HG03521 (cell line): ENCODE data around the gene SEC22A.

ENCODE experiments used
- ATAC-seq: cut with Tn5 transposase; IDR thresholded peaks from one replicate; pipeline ENCODE4 v1.9.1; 2021; ENCODE audit warnings: mild to moderate bottlenecking, moderate library complexity; ENCODE audit not compliant: unreplicated experiment

SEC22A gene, protein sequence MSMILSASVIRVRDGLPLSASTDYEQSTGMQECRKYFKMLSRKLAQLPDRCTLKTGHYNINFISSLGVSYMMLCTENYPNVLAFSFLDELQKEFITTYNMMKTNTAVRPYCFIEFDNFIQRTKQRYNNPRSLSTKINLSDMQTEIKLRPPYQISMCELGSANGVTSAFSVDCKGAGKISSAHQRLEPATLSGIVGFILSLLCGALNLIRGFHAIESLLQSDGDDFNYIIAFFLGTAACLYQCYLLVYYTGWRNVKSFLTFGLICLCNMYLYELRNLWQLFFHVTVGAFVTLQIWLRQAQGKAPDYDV

DNA sequence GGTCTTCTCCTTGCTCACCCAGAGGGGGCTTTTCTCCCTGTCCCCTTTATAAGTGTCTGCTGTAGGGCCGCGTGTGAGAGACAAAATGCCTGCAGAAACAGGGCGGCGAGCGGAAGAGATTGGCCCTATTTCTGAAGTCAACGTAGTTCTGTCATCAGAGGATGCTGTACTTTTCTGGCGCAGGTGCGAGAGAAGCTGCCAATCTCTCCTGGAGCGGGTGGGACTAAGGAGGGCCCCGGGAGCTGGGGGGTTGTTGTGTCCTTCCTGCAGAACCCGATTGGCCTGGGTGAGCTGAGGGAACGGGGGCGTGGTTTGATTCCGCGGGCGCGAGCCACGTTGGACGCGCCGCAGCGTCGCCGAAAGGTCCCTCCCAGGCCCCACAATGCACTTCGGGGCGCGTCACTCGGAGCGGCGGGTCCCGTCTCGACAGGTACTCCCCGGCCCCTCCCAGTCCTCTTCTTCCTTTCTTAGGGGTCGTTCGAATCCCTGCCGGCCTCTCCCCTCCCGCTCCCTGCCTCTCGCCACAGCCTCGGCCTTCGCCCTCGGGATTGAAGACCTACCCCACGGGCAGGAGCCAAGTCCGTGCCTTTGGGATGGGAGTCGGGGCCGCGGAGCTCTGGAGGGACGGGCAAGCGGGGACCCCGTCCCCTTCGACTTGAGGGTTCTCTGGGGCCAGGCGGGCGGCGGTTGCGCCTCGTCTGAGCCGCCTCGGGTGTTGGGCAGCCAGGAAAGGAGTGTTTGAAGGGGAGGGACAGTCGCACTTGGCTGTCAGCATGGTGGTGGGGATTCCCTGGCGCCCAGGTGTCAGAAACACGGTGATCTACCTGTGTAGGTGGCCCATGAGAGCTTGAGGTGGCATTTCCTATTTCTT is at the start of gene SEC22A:
TSS of gene SEC22A (plus strand) at position 387 of the 871 bp plus-strand sequence. CDS start 7,275 bp downstream, outside the sequence.
- peak; percentile 97 for ATAC-seq

DNA sequence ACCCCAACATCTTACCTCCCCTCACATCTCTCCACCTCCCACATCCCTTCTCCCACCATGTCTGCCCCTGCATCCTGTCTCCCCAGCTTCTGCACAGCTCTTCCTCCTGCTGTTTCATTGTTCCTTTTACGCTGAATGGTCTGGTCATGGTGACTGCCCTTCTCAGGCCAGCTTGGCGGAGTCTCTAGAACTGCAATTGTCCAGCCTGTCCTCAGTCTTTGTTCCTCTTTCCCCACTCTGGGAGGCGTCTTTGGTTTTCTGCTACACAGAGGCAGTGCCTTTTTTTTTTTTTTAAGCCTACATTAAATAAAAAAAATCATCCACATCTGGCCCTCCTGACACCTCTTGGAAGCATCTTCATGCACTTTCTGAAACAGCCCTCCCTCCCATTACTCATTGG is 49.1 kb upstream of the SEC22A start:
- ATAC-seq: no peak

- ATAC-seq: no peak
These were observed 48.4 kb upstream of the SEC22A start for GRCh38 chr3:123153125-123154019.

DNA sequence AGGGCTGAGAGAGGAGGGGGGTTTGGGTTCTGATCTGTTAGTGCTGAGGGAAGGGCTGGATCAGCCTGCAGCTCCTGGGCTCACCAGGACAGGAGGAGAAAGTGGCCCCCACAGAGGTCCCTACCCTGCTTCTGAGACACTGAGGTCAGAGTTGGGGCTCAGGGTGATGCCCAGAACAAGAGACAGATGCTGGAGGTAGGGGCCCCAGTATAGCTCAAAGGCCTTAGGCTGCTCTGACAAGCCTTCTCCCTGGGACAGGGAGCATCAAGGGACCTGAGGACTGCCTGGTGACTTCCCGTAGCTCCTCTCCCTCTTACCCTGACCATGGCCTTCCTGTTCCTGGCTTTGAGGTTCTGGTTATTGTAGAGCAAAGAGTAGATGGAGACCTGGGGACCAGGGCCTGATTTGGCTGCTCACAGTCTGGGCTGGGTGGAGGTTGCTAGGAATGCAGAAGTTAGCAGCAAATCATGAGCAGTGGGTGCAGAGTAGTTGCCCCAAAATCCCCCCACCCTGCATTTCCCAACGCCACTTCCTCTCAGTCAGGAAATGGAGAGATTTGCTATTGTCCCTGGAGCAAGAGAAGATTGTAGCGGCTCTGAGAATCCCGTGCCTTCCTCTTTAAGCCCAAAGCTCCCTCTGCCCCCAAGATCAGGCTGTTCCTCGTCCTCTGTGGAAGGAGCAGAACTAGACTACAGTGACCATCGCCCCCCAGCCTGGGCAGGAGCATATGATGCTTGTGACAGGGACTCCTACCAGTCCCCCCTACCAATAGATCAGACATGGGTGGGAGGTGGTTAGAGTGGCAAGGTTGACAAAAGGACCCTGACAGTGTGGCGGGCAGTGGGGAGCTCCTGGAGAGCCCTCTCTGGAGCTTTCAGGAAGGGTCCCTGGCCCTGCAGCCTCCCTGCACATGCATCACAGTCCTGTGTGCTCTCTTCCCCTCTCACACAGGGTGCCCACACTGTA is 47.4 kb upstream of the SEC22A start:
- ATAC-seq: no peak

- ATAC-seq: no peak
These were observed 46.2 kb upstream of the SEC22A start for GRCh38 chr3:123155471-123156011.

DNA sequence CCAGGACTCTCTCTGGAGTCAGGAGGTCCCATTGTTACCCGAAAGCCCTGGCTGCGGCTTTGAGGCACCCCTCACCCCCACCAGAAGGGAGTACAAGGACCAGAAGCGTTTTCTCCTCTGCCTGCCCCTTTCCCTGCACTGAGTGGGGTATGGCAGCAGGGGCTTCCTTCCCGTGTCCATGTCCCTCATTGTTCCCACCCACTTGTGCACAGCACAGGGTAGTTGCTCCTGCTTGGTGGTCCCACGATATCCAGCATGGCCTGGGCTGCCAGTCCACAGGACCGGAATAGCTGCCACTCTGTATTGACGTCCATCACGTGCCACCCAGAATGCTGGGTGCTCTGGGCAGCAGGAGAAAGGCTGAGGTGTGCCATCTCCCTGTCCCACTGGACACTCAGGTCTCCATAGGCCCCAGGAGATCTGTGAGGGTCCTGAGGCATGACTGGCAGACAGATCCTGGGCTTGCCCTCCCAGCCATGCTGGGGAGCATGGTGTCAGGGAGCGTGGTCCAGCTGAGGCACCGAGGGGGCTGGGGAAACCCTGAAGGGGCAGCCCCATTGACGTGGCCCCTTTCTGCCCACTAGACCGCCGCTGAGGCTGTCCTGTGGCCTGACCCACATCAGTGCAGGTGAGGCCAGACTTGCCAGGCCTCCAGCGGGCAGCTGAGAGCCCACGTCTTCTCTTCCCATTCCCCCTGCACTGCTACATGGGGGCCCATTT is 45.3 kb upstream of the SEC22A start:
- ATAC-seq: no peak

DNA sequence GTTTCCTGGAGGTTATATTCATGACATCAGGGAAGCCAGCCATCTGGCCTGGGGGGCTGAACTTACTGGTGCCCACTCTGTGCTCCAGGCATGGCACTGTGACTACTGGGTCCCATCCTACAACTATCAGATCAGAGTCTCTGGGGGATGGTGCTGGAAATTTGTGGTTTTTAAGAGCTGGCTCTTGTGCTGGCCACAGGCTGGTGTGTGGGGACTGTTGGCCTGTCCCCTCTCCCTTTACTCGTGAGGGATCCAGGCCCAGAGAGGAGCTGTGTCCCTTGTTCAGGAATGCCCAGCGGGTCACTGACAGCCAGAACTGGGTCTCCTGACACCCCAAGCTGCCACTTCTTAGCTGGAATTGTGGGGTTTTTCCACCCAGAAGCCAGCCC is 44.5 kb upstream of the SEC22A start:
- ATAC-seq: no peak

GRCh38 chr3:123157598-123158287 is 44.0 kb upstream of the SEC22A start:
- no peak for ATAC-seq

DNA sequence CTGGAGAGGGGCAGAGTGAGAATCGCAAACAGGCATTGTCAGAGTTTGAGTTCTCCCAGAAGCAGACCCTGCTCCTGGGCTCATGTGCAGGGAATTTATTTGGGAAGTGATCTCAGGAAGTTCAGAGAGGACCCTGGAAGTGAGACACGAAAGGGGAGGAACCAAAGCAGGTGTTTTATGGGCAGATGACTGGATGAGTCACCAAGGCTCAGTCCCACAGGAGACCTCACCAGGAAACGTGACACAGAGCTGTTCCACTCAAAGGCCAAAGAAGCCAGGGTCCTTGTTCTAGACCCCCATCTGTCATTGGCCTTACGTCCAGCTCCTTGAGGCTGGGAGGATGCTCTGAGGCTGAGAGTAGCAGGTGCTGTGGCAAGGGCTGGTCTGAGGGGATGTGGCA is 43.4 kb upstream of the SEC22A start:
- ATAC-seq: no peak

DNA sequence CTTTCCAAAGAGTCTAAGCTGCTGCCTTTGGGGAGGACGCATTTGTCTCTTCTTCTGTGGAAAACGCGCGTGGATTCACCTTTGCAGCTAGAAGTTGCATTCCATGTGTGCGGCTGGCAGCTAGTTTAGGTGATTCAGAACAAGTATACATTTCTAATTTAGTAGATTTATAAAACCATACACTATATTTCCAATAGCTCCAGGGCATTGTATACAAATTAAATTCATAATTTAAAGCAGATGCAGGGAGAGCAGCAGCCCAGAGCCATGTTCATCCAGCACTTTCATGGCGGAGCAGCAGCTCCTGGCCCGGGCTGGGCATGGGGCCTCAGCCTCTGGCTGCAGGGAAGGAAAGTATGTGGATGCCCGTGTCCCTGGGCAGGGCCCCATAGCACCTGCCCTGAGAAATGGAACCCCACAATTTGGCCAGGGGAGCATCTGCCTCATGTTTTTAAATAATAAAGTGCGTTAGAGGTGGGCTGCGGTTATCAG is 42.8 kb upstream of the SEC22A start:
- no peak for ATAC-seq

DNA sequence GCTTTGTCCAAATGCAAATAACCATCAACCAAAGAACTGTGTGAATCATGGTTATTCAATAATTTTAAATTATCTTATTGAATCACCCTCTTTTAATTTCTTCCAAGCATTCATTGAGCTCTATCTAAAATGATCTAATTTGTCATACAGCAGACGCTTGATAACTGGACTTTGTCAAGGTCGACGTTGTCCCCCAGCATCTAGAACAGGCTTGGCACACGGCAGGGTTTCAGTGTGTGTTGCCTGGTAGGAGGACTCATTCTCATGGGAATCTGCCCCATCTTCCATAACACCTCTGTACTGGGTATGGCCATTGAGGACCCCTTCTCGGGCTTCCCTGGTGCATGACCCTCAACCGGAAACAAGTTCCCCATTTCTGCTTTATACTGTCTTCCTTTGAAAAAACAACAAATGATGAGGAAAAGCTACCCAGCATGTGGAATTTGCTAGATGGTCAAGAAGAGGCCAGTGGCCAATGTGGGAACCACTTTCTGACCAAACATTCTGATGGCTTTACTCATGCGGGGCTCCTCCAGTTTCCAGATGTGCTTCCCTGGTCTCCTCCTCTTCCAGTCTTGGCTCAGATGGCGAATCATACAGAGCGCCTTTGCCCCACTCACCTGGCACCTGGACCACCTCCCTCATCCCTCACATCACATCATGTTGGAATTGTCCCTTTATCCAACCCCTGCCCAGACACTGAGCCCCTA is 41.7 kb upstream of the SEC22A start:
- ATAC-seq: no peak

- no peak for ATAC-seq
These were observed 40.6 kb upstream of the SEC22A start for GRCh38 chr3:123161167-123161566.

DNA sequence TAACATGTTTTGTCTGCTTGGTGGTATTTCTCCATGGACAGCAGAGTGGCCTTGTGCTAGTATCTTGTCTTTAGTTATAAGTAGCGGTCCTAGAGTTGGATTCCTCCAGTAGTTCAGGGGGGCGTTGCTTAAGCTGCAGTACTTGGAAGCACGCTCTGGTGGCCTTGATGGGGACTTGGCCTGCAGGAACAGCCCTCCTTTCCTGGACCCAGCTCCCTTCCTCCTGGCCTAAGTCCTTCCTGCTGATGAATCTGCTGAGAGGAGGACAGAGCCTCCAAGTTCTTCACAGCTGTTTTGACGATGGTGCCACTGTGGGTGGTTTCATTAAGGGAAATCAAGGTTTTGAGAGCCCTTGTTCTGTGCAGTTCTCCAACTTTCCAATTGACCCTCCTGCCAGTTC is 38.6 kb upstream of the SEC22A start:
- ATAC-seq: no peak

- no peak for ATAC-seq
These were observed 36.6 kb upstream of the SEC22A start for GRCh38 chr3:123165163-123165562.

- no peak for ATAC-seq
These were observed 34.1 kb upstream of the SEC22A start for GRCh38 chr3:123167686-123168085.

DNA sequence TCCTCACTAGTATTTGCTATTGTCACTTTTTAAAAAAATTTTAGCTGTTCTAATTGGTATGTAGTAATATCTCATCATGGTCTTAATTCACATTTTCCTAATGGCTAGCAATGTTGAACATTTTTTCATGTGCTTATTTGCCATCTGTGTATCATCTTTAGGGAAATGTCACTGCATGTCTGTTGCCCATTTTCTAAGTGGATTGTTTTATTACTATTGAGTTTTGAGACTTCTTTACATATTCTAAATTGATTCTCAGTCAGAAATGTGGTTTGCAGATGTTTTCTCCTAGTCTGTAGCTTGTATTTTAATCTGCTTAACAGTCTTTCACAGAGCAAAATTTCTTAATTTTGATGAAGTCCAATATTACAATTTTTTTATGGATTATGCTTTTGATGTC is 33.6 kb upstream of the SEC22A start:
- ATAC-seq: no peak

DNA sequence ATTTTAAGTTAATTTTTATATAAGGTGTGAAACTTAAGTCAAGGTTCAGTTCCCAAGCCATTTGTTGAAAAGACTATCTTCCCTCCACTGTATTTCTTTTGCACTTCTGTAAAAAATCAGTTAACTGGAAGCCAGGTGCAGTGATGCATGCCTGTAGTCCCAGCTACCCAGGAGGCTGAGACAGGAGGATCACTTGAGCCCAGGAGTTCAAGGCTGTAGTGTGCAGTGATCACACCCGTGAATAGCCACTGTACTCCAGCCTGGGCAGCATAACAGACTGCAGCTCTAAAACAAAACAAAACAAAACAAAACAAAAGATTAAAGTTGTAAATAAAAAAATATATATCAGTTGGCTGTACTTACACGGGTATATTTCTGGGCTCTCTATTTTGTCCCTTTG is 33.1 kb upstream of the SEC22A start:
- ATAC-seq: no peak

DNA sequence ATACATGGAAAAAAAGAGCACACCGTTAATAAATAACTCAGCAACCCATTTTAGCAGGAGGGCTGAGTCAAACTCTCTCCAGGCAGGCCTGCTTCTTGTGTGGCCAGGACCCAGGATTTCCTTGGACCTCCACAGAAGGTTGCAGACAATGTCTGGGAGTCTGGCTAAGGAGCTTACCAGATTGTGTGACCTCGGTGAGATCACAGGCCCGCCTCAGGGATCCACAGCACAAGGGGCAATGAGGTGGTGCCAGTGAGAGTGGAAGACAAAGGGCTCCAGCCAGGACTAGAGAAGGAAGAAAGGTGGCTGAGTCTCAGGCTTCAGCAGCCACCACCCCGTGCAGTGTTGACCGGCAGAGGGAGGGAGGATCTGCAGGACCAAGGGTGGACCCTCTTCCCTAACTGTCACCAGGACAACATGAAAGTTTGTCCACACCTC is 32.2 kb upstream of the SEC22A start:
- ATAC-seq: no peak
